DND-41 (cell line): ENCODE results near the gene CTAG1A.

Experiments
- CTCF ChIP-seq: IDR thresholded peaks from 2 replicates; pipeline ENCODE4 v1.5.1; 2012; ENCODE audit warnings: borderline replicate concordance, low read length, moderate library complexity, mild to moderate bottlenecking; ENCODE audit not compliant: poor library complexity, severe bottlenecking; ENCODE audit errors: extremely low read depth
- EZH2 ChIP-seq: IDR thresholded peaks from 3 replicates; pipeline ENCODE4 v1.6.1; 2012; ENCODE audit warnings: borderline replicate concordance, low read depth, mild to moderate bottlenecking, moderate library complexity, low read length, inconsistent platforms; ENCODE audit not compliant: severe bottlenecking

GRCh38 chrX:154539077-154539476, 45.9 kb upstream of the CTAG1A start:
- TF ChIP-seq CTCF (no peak), EZH2 (no peak)
